Fibroblast of skin of abdomen (primary cell): ENCODE data around the gene SOX14.

ENCODE experiments used
- DNase-seq: peaks from one replicate; pipeline ENCODE4 v3.0.0-alpha.2; 2013

SOX14 gene

GRCh38 chr3:137768361-137769321 lies 4.5 kb downstream of the SOX14 start:
- DNase-seq = no peak

DNA sequence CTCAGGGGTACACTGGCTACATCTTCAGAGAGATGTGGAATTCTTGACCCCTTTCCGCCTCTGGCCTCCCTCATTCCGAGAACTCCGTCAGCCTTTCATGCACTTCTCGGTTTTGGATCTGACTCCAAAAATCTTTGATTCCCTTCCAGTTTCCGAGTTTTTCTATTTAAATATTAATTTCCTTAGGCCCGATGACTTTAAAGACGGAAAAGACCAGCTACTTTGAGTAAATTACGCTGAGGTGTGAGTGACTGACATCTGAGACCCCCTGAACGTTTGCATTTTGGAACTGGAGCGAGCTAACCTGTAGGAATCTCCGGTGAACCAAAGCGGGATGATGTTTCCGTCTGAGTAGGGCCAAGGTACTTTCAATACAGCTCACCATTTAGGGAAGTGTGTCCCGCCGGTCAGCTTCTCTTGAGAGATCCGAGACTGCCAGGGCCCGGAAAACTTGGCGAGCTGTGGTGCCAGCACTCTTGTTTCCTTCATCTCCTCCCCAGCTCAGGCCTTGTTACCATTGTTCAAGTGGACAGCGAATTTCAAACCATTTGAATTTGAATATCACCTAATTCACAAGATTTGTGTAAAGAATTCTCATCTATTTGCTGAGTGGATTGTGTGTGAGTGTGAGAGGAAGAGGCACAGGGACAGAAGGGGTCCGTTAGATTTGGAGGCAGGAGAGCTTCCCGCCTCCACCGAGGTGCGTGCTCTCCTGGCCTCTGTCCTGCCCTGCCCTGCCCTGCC lies 5.4 kb downstream of the SOX14 start:
- no peak for DNase-seq

DNA sequence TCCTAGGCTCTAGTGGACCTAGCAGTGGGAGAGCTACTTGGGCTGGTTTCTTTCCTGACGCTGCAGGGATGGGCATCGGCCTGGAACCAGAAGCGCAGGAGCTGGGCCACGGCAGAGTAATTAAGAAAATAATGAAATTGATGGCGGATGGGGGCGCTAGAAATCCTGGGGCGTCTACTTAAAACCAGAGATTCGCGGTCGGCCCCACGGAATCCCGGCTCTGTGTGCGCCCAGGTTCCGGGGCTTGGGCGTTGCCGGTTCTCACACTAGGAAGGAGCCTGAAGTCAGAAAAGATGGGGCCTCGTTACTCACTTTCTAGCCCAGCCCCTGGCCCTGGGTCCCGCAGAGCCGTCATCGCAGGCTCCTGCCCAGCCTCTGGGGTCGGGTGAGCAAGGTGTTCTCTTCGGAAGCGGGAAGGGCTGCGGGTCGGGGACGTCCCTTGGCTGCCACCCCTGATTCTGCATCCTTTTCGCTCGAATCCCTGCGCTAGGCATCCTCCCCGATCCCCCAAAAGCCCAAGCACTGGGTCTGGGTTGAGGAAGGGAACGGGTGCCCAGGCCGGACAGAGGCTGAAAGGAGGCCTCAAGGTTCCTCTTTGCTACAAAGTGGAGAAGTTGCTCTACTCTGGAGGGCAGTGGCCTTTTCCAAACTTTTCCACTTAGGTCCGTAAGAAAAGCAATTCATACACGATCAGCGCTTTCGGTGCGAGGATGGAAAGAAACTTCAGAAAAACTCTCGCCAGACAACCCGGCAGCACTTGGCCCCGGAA lies 6.1 kb downstream of the SOX14 start:
- no peak for DNase-seq

GRCh38 chr3:137770835-137771399 lies 6.8 kb downstream of the SOX14 start:
- no peak for DNase-seq

GRCh38 chr3:137771401-137772213 lies 7.5 kb downstream of the SOX14 start:
- DNase-seq = no peak

GRCh38 chr3:137772214-137772955 lies 8.3 kb downstream of the SOX14 start:
- DNase-seq = no peak

DNA sequence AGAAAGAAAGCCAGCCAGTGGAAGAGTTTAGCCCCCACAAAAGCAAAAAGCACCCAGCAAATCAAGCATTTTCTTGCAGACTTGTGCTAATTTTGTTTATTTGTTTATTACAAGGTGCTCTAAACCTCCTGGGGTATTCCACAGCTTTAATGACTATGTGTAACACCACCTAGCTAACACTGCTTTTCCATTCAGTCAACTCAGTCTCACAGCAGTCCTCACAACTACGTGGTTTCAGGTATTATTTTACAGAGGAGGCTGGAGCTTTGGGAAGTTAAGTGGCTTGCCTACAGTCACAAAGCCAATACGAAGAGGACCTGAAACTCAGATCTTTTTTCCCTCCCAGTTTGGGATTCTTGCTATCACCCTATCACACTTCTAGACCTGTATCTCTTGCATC lies 14.8 kb downstream of the SOX14 start:
- no peak for DNase-seq

DNA sequence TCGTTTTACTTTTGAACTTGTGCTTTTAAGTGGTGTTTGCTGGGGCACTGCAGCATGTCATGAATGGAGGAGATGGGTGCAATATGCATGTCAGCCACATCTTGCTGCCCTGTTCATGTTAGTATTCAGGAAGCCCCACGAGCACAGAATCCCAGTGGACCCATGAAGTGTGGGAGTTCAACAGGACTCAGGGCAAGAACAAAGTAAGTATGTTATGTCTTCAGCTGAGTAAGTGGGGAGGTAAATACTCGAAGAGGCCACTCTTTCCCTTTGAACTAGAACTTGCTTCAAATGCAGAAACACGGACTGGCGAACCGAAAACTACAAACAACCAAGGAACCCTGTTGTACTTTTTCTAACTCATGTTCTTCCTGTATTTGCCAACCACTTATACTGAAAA lies 23.4 kb downstream of the SOX14 start:
- DNase-seq = no peak

- DNase-seq = no peak
Measured at GRCh38 chr3:137789236-137789635, 25.1 kb downstream of the SOX14 start.

DNA sequence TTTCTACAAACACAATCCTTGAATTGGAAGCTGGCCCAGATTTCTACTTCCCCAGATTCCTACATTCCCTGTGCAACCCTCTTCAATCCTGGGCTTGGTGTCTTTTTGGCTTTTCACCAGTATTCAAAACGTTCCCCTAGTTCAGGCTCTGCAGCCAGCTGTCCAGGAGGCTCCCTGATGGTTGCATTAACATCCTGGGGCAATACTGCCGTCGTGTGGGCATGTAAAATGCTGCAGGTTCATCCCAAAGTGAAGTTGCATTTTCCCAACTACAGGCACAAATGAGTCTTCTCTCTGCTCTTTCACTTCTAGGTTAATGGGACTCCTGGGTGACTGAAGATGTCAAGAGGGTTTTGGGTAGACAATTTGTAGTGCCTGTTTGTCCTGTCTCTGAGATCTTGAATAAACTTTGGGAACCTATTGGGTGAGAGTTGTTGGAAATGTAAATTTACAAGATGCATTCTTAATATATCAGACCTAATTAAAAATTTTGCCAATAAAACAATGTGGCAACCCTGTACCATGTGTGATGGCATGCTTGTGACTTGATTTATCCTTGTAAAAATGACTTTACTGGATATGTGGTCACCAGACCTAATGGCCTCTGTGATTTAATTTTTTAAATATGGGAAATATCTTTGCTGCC lies 28.6 kb downstream of the SOX14 start:
- DNase-seq = no peak

GRCh38 chr3:137796993-137797392 lies 32.9 kb downstream of the SOX14 start:
- no peak for DNase-seq

- DNase-seq = no peak
Measured at GRCh38 chr3:137803215-137803614, 39.1 kb downstream of the SOX14 start.

- no peak for DNase-seq
Measured at GRCh38 chr3:137807998-137808397, 43.9 kb downstream of the SOX14 start.

- no peak for DNase-seq
Measured at GRCh38 chr3:137809509-137809908, 45.4 kb downstream of the SOX14 start.

- no peak for DNase-seq
Measured at GRCh38 chr3:137812023-137812422, 47.9 kb downstream of the SOX14 start.

DNA sequence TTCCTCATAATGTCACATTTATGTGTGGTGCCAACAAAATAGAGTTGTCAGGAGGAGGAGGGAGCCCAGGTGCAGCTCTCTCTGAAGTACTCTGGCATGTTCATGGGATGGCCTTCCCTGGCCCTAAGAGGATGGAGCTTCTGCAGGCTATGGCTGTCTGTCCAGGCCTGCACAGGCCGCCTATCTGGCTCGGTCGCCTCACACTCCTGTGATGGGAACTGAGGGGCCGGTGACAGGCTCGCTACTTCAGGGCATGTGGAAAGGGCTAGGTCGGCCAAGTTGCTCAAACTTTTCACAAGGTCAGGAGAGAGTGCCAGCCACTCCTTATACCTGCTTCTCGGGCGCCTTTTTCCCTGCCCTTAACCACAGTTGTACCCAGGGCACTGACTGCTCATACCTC lies 51.1 kb downstream of the SOX14 start:
- no peak for DNase-seq
